Panc1 (cell line): Measurements from ENCODE around the gene SCRN1. TPM values are rescaled to one million over a fixed set of nuclear protein-coding genes. Genes with fewer than 3 reads are reported as not detected.

Experiments
- ATAC-seq: fragments of 200-7000 bp; cut with Tn5 transposase; 2 replicates; pipeline ENCODE4 v1.9.1; 2020; ENCODE audit warnings: mild to moderate bottlenecking, moderate library complexity
- BruUV-seq: library from RNA; stranded (reverse); fragments of 400-500 nt; replicated peaks from 2 replicates; lab custom pipeline; 2021; lab: Mats Ljungman, UMichigan
- CTCF ChIA-PET: fragments of 300-600 bp; sonication (Branson Sonifier 250); formaldehyde crosslinking; loops from one replicate; lab custom pipeline; 2022; ENCODE audit warnings: antibody characterized with exemption; lab: Charles Lee
- POLR2A ChIA-PET: fragments of 300-600 bp; sonication (Branson Sonifier 250); formaldehyde crosslinking; loops from one replicate; lab custom pipeline; 2022; ENCODE audit warnings: antibody characterized with exemption; lab: Charles Lee
- DNase-seq: peaks from one replicate; pipeline ENCODE4 v3.0.0-alpha.2; 2010; ENCODE audit warnings: low read depth, low spot score
- H3K27ac ChIP-seq: 2 replicates; pipeline ENCODE4 v1.5.1; 2011; ENCODE audit warnings: mild to moderate bottlenecking, low read length, inconsistent platforms
- H3K27me3 ChIP-seq: fragments of 200-500 bp; sonication (Bioruptor generic); 2 replicates; pipeline ENCODE4 v1.6.0; 2014; ENCODE audit warnings: low read length, inconsistent platforms; ENCODE audit not compliant: control insufficient read depth, insufficient read depth
- H3K36me3 ChIP-seq: fragments of 200-500 bp; sonication (Bioruptor generic); 2 replicates; pipeline ENCODE4 v1.5.1; 2014; ENCODE audit warnings: inconsistent platforms, mild to moderate bottlenecking, low read length, moderate library complexity; ENCODE audit not compliant: control insufficient read depth, insufficient read depth
- H3K4me1 ChIP-seq: 2 replicates; pipeline ENCODE4 v1.5.1; 2011; ENCODE audit warnings: inconsistent platforms, mild to moderate bottlenecking, low read length, moderate library complexity; ENCODE audit not compliant: control insufficient read depth, insufficient read depth
- H3K4me3 ChIP-seq, 2 experiments: 2 replicates each; pipeline ENCODE4 v1.5.1; 2011 to 2012; ENCODE audit warnings: low read depth in 2 of 2, low read length in 2 of 2, mild to moderate bottlenecking in 2 of 2, inconsistent platforms in 1 of 2, moderate library complexity in 1 of 2
- H3K9me3 ChIP-seq: fragments of 200-500 bp; sonication (Bioruptor generic); 2 replicates; pipeline ENCODE4 v1.5.1; 2014; ENCODE audit warnings: low read depth, mild to moderate bottlenecking, inconsistent platforms, low read length, moderate library complexity; ENCODE audit not compliant: control insufficient read depth, insufficient read depth
- POLR2AphosphoS5 ChIP-seq: IDR thresholded peaks from 2 replicates; pipeline ENCODE4 v1.6.1; 2012; ENCODE audit warnings: mild to moderate bottlenecking, low read depth, low read length, moderate library complexity
- SIN3A ChIP-seq: IDR thresholded peaks from 2 replicates; pipeline ENCODE4 v1.6.1; 2012; ENCODE audit warnings: low read depth, mild to moderate bottlenecking, low read length, moderate library complexity, borderline replicate concordance; ENCODE audit not compliant: insufficient read depth
- TCF7L2 ChIP-seq: IDR thresholded peaks from 2 replicates; pipeline ENCODE4 v1.6.1; 2011; ENCODE audit warnings: mild to moderate bottlenecking, low read depth, low read length, inconsistent platforms
- in situ Hi-C: cut with HindIII; loops from 2 replicates; pipeline ENCODE4 v1.10.0; 2016; ENCODE audit warnings: low sequenced_read_pairs, low pct_unique_long_range_greater_than_20kb
- intact Hi-C: fragments of 100-400 bp; cut with micrococcal nuclease; formaldehyde crosslinking; loops from one replicate; pipeline ENCODE4 v1.10.0; 2022; ENCODE audit not compliant: unreplicated experiment
- total RNA-seq: library from RNA; stranded (reverse); gene quantifications from one replicate; pipeline ENCODE4 v1.2.1, GENCODE V29; 2021; ENCODE audit not compliant: unreplicated experiment
- TF ChIP-seq, protein P1 (sequence below), 2 experiments: IDR thresholded peaks; 2 replicates each; pipeline ENCODE4 v1.6.1; 2011 to 2012; ENCODE audit warnings: low read depth in 2 of 2, control low read depth in 1 of 2, low read length in 1 of 2, mild to moderate bottlenecking in 1 of 2, moderate library complexity in 1 of 2; ENCODE audit not compliant: insufficient read depth in 1 of 2
- TF ChIP-seq, protein P2 (sequence below): fragments of 450-650 bp; IDR thresholded peaks from 2 replicates; pipeline ENCODE4 v1.5.1; 2017; ENCODE audit warnings: mild to moderate bottlenecking

The SCRN1 gene
- total RNA-seq, 1 experiment from 2014 or later: 189 TPM

DNA sequence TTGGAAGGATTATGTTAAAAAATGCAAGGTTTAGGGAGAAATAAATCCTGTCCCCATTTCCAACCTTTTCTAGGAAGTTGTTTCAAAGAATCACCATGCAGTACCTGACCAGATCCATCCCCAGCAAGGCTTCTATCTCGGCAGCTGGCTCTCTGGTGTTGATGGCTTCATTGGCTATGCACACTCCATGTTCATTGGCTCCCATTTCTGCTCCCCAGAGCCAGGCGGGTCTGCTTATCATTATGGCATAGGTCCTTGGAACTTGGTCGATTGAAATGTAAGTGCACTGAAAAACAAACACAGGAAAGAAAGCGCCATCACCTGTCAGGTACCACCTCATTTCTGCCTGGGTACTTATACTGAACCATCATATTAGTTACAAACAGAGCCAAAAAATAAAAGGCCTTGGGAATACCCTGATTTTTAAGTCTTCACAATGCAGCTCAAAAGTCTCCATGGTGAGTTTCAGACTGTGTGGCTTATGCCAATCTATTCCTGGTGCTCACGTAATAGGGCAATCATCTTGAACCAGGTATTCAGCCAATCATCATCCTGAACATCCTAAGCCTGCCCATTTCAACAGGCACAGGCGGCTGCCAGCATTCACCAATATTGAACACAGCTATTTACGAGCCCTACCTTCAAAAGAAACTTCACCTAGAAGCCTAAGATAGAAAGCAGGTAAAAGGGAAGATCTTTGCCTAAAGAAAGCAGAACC is 34.4 kb downstream of the SCRN1 start:
- Histone ChIP-seq H3K9me3 (no peaks in the 10 kb centered on the region), H3K4me1 (no peaks in the 10 kb centered on the region), H3K27ac (no peak overlapping the region), H3K27me3 (no peaks in the 10 kb centered on the region), H3K4me3 (no peak overlapping the region), H3K36me3 (peaks cover 7% of the 10 kb centered on the region; the same call in 1 of the 2 replicates)
- peak; percentile 37; the same call in 1 of the 2 replicates for ATAC-seq
- ChIA-PET POLR2A (no interaction called here), CTCF (no interaction called here)
- no TSS peak for BruUV-seq
- no peak for DNase-seq
- no peak for TF ChIP-seq POLR2AphosphoS5
- TF ChIP-seq SIN3A: no peak
- TF ChIP-seq, protein P1, sequence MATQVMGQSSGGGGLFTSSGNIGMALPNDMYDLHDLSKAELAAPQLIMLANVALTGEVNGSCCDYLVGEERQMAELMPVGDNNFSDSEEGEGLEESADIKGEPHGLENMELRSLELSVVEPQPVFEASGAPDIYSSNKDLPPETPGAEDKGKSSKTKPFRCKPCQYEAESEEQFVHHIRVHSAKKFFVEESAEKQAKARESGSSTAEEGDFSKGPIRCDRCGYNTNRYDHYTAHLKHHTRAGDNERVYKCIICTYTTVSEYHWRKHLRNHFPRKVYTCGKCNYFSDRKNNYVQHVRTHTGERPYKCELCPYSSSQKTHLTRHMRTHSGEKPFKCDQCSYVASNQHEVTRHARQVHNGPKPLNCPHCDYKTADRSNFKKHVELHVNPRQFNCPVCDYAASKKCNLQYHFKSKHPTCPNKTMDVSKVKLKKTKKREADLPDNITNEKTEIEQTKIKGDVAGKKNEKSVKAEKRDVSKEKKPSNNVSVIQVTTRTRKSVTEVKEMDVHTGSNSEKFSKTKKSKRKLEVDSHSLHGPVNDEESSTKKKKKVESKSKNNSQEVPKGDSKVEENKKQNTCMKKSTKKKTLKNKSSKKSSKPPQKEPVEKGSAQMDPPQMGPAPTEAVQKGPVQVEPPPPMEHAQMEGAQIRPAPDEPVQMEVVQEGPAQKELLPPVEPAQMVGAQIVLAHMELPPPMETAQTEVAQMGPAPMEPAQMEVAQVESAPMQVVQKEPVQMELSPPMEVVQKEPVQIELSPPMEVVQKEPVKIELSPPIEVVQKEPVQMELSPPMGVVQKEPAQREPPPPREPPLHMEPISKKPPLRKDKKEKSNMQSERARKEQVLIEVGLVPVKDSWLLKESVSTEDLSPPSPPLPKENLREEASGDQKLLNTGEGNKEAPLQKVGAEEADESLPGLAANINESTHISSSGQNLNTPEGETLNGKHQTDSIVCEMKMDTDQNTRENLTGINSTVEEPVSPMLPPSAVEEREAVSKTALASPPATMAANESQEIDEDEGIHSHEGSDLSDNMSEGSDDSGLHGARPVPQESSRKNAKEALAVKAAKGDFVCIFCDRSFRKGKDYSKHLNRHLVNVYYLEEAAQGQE (IDR thresholded peaks at IDR 0.05; ENCODE audit: insufficient read depth in 1 of 2, low read depth in 2 of 2, low read length in 1 of 2): no peak
- TF ChIP-seq, protein P2, sequence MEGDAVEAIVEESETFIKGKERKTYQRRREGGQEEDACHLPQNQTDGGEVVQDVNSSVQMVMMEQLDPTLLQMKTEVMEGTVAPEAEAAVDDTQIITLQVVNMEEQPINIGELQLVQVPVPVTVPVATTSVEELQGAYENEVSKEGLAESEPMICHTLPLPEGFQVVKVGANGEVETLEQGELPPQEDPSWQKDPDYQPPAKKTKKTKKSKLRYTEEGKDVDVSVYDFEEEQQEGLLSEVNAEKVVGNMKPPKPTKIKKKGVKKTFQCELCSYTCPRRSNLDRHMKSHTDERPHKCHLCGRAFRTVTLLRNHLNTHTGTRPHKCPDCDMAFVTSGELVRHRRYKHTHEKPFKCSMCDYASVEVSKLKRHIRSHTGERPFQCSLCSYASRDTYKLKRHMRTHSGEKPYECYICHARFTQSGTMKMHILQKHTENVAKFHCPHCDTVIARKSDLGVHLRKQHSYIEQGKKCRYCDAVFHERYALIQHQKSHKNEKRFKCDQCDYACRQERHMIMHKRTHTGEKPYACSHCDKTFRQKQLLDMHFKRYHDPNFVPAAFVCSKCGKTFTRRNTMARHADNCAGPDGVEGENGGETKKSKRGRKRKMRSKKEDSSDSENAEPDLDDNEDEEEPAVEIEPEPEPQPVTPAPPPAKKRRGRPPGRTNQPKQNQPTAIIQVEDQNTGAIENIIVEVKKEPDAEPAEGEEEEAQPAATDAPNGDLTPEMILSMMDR: no peak
- no peak for TF ChIP-seq TCF7L2
- intact Hi-C loops (no loop called here), in situ Hi-C loops (no loop called here)

DNA sequence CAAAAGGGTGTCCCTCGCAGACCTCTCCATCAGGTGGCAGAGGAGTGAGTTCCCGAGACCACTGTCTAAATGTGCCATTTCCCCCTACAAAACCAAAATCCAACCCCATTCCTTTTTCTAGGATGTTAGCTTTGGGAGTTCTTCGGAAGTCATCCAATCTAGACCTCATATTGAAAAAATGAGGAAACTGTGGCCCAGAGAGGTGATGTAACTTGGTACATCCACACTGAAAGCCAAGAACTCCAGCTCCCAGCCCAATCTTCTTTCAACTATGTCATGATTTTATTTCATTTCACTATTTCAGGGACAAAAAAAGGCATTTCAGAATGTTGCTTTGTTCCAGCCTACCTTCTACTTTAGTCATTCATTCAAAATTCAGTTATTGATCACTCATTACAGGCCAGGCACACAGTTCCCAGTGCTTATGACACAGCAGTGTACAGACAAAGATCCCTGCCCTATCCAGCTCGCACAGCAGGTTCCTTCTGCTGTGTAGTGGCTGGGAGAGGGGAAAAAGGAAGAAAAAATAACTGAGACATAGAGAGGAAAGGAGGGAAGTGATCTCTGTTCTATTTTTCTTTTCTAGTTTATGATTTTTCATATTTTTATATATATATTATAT is 35.8 kb downstream of the SCRN1 start:
- intact Hi-C loops: no loop called here
- POLR2A ChIA-PET: no interaction called here

More for the DNA sequence above, 35.8 kb downstream of the SCRN1 start:
- in situ Hi-C loops: no loop called here
- H3K4me3 ChIP-seq: no peak overlapping the region
- no TSS peak for BruUV-seq
- TF ChIP-seq POLR2AphosphoS5: no peak
- no peak for TF ChIP-seq SIN3A
- TF ChIP-seq, protein P1 (IDR thresholded peaks at IDR 0.05; ENCODE audit: insufficient read depth in 1 of 2, low read depth in 2 of 2, low read length in 1 of 2): no peak
- TF ChIP-seq, protein P2: no peak
- TF ChIP-seq TCF7L2: no peak
- H3K36me3 ChIP-seq: peaks cover 7% of the 10 kb centered on the region; the same call in 1 of the 2 replicates
- H3K9me3 ChIP-seq: no peaks in the 10 kb centered on the region
- H3K4me1 ChIP-seq: no peaks in the 10 kb centered on the region
- H3K27me3 ChIP-seq: no peaks in the 10 kb centered on the region
- no peak overlapping the region for H3K27ac ChIP-seq
- CTCF ChIA-PET: no interaction called here
- ATAC-seq (no peak), DNase-seq (no peak)
